Measurements from ENCODE around the gene ELFN1.

GRCh38 chr7:1662101-1662500 is 8.0 kb upstream of the ELFN1 start:
- TF ChIP-seq TAF1 (IDR thresholded peaks at IDR 0.05; ENCODE audit: borderline replicate concordance, insufficient read depth, low read length) (no peak), POLR2AphosphoS5 (IDR thresholded peaks at IDR 0.05; ENCODE audit: low read depth, low read length) (no peak), REST (IDR thresholded peaks at IDR 0.05; ENCODE audit: insufficient read depth in 1 of 2, low read depth in 2 of 2, low read length in 2 of 2) (no peak)
